ENCODE measurements around the gene CCDC27.

DNA sequence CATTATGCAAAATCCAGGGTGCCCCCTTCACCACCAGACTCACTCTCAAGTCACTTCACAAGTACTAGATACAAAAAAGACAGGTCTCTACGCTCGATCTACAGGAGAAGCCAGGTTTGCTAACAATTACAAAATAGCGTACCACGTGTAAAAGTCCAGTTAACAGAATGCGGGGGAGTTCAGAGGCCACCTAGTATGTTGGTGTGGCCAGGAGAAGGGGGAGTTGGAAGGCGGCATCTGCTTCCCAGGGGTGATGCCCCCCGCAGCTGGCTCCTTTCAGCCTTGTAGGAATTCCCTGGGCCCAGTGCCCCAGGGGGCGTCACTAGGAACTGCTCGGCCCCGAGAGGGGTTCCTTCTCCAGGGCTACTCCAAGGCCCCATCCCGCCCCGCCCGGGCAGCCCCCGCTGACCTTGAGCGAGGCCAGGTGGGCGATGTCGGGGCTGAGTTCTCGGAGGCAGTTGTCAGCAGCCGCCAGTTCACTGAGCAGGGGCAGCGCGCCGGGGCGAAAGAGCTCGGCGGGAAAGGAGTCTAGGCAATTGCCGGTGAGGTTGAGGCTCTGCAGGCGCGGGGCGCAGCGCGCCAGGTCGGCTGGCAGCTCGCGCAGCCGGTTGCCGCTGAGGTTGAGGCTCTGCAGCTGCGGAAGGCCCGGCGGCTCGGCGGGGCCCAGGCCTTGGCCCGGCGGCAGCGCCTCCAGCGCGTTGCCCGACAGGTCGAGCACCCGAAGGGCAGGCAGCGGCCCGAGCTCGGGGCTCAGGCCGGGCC lies 43.4 kb downstream of the CCDC27 start:
- TF ChIP-seq, protein P1, sequence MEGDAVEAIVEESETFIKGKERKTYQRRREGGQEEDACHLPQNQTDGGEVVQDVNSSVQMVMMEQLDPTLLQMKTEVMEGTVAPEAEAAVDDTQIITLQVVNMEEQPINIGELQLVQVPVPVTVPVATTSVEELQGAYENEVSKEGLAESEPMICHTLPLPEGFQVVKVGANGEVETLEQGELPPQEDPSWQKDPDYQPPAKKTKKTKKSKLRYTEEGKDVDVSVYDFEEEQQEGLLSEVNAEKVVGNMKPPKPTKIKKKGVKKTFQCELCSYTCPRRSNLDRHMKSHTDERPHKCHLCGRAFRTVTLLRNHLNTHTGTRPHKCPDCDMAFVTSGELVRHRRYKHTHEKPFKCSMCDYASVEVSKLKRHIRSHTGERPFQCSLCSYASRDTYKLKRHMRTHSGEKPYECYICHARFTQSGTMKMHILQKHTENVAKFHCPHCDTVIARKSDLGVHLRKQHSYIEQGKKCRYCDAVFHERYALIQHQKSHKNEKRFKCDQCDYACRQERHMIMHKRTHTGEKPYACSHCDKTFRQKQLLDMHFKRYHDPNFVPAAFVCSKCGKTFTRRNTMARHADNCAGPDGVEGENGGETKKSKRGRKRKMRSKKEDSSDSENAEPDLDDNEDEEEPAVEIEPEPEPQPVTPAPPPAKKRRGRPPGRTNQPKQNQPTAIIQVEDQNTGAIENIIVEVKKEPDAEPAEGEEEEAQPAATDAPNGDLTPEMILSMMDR (IDR thresholded peaks at IDR 0.05; ENCODE audit: insufficient read depth, low read length), result no peak
- TF ChIP-seq, protein P2, sequence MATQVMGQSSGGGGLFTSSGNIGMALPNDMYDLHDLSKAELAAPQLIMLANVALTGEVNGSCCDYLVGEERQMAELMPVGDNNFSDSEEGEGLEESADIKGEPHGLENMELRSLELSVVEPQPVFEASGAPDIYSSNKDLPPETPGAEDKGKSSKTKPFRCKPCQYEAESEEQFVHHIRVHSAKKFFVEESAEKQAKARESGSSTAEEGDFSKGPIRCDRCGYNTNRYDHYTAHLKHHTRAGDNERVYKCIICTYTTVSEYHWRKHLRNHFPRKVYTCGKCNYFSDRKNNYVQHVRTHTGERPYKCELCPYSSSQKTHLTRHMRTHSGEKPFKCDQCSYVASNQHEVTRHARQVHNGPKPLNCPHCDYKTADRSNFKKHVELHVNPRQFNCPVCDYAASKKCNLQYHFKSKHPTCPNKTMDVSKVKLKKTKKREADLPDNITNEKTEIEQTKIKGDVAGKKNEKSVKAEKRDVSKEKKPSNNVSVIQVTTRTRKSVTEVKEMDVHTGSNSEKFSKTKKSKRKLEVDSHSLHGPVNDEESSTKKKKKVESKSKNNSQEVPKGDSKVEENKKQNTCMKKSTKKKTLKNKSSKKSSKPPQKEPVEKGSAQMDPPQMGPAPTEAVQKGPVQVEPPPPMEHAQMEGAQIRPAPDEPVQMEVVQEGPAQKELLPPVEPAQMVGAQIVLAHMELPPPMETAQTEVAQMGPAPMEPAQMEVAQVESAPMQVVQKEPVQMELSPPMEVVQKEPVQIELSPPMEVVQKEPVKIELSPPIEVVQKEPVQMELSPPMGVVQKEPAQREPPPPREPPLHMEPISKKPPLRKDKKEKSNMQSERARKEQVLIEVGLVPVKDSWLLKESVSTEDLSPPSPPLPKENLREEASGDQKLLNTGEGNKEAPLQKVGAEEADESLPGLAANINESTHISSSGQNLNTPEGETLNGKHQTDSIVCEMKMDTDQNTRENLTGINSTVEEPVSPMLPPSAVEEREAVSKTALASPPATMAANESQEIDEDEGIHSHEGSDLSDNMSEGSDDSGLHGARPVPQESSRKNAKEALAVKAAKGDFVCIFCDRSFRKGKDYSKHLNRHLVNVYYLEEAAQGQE (IDR thresholded peaks at IDR 0.05; ENCODE audit: insufficient replicate concordance, low read depth), result no peak
- TF ChIP-seq POLR2AphosphoS5 (IDR thresholded peaks at IDR 0.05; ENCODE audit: low read depth) (no peak), SPI1 (IDR thresholded peaks at IDR 0.05; ENCODE audit: borderline replicate concordance, low read depth) (no peak), GABPA (IDR thresholded peaks at IDR 0.05; ENCODE audit: low read depth) (no peak)

All from HL-60 (cell line).